ENCODE measurements around the gene CCDC80. TPM values are rescaled to one million over a fixed set of nuclear protein-coding genes. Genes with fewer than 3 reads are reported as not detected.

CCDC80 gene
- total RNA-seq, 4 donors from 2014 or later = 6.4 to 55.3 (median 18.4) TPM

DNA sequence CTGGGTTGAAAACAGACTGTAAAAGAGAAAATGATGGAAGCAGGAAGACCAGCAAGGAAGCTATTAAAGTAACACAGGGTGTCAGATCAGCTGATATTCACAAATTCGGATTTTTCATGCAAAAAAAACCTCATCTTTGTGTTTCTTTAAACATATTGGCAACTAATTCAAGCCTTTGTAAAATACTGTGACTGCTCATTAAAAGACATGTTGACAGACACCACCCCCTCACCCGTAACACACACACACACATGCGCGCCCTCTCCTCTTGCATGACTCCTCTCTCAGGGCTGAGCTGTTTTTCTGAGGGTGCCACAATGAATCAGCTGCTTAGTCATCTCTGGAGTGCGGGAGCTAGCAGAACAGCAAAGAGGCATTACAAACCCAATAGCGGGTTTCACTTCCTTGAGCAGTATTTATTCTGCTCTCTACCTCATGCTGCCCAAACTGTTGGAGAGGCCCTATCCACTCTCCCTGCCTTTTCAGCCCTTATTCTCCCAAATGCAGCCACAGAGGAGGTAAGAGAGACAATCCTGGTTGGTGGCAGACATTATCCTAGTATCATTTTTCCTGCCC is 35.8 kb upstream of the CCDC80 start:
- peak; percentile 56 for DNase-seq
- Histone ChIP-seq H3K4me1 (peaks cover 0 to 20% (median 1%) of the 10 kb centered on the region in 4 donors), H3K9me3 (no peaks in the 10 kb centered on the region), H3K27me3 (no peaks in the 10 kb centered on the region), H3K36me3 (no peaks in the 10 kb centered on the region), H3K4me3 (no peak overlapping the region), H3K27ac (peak overlapping the region in 3 of 4 donors; percentile 23 to 37 (median 27))
- intact Hi-C loops (cut with DNase I; ENCODE audit: low total_unique reads) = no loop called here
- TF ChIP-seq CTCF (IDR thresholded peaks at IDR 0.05) (no peak), EP300 (IDR thresholded peaks at IDR 0.05; ENCODE audit: low read depth) (no peak), POLR2A (IDR thresholded peaks at IDR 0.05) (no peak), POLR2AphosphoS5 (IDR thresholded peaks at IDR 0.05) (no peak)
- in situ Hi-C loops (cut with MboI; ENCODE audit: low pct_ligation_motif_present in 1 of 4, low pct_unique_long_range_greater_than_20kb in 1 of 4, low sequenced_read_pairs in 3 of 4) = no loop called here
- WGBS, 2 donors (ENCODE audit: low coverage in 1 of 2) = 15 to 51% methylated on average over 4 to 6 of the region's 6 CpGs

GRCh38 chr3:112675943-112676535 is 35.1 kb upstream of the CCDC80 start:
- Histone ChIP-seq H3K27me3 (no peaks in the 10 kb centered on the region), H3K9me3 (no peaks in the 10 kb centered on the region), H3K36me3 (no peaks in the 10 kb centered on the region), H3K4me1 (peaks cover 0 to 21% (median 1%) of the 10 kb centered on the region in 4 donors), H3K4me3 (no peak overlapping the region), H3K27ac (peak overlapping the region in 2 of 4 donors; percentile 23 to 27)
- no peak for TF ChIP-seq CTCF (IDR thresholded peaks at IDR 0.05)
- WGBS, 2 donors (ENCODE audit: low coverage in 1 of 2) = 77 to 78% methylated on average over 4 of the region's 4 CpGs
- no peak for DNase-seq
- in situ Hi-C loops (cut with MboI; ENCODE audit: low pct_ligation_motif_present in 1 of 4, low pct_unique_long_range_greater_than_20kb in 1 of 4, low sequenced_read_pairs in 3 of 4) (no loop called here), intact Hi-C loops (cut with DNase I; ENCODE audit: low total_unique reads) (no loop called here)

DNA sequence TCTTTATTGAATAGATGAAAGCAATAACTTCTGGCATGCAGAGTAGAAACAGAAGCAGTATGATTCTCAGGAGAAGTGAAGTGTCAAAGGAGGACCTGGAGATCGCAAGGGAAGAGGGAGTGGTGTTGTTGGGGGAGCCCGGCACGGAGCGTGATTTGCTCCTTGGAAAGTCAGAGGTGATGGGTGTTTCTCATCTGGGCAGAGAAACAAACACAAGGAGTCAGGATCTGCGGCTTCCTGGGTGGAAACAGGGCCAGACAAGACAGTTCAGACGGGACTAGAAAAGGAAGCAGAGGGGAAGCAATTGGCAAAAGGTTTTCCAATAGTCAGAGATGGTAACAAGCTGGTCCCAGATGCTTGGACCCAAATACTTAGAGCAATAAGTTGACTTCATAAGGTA is 34.4 kb upstream of the CCDC80 start:
- intact Hi-C loops (cut with DNase I; ENCODE audit: low total_unique reads) = no loop called here
- H3K27ac ChIP-seq = no peak overlapping the region
- DNase-seq = no peak
- no peaks in the 10 kb centered on the region for H3K9me3 ChIP-seq
- WGBS, 2 donors (ENCODE audit: low coverage in 1 of 2) = 64 to 72% methylated on average over 6 of the region's 6 CpGs
- H3K4me3 ChIP-seq = no peak overlapping the region
- H3K27me3 ChIP-seq = no peaks in the 10 kb centered on the region
- in situ Hi-C loops (cut with MboI; ENCODE audit: low pct_ligation_motif_present in 1 of 4, low pct_unique_long_range_greater_than_20kb in 1 of 4, low sequenced_read_pairs in 3 of 4) = no loop called here
- no peaks in the 10 kb centered on the region for H3K36me3 ChIP-seq
- H3K4me1 ChIP-seq = peaks cover 0 to 21% (median 1%) of the 10 kb centered on the region in 4 donors
- no peak for TF ChIP-seq POLR2A (IDR thresholded peaks at IDR 0.05)

- TF ChIP-seq POLR2AphosphoS5 (IDR thresholded peaks at IDR 0.05) (no peak), POLR2A (IDR thresholded peaks at IDR 0.05) (no peak), CTCF (IDR thresholded peaks at IDR 0.05) (no peak), EP300 (IDR thresholded peaks at IDR 0.05; ENCODE audit: low read depth) (no peak)
- WGBS, 2 donors (ENCODE audit: low coverage in 1 of 2) = 68 to 72% methylated on average over 5 of the region's 5 CpGs
- in situ Hi-C loops (cut with MboI; ENCODE audit: low pct_ligation_motif_present in 1 of 4, low pct_unique_long_range_greater_than_20kb in 1 of 4, low sequenced_read_pairs in 3 of 4) (no loop called here), intact Hi-C loops (cut with DNase I; ENCODE audit: low total_unique reads) (no loop called here)
- no peaks in the 10 kb centered on the region for H3K36me3 ChIP-seq
- no peak overlapping the region for H3K4me3 ChIP-seq
- peak overlapping the region in 2 of 4 donors; percentile 23 to 38 for H3K27ac ChIP-seq
- H3K4me1 ChIP-seq = peaks cover 0 to 21% (median 1%) of the 10 kb centered on the region in 4 donors
- no peaks in the 10 kb centered on the region for H3K9me3 ChIP-seq
- no peaks in the 10 kb centered on the region for H3K27me3 ChIP-seq
- DNase-seq = no peak
These were observed 32.0 kb upstream of the CCDC80 start for GRCh38 chr3:112672716-112673541.

Measured in transverse colon (tissue), 4 donors.